Stimulated activated CD4-positive, alpha-beta T cell treated with anti-CD3 and anti-CD28 coated beads, TNF-alpha, amount 100 ng/mL, for 4 hours (primary cell): ENCODE measurements around the gene ZNF845.
A peak's percentile ranks its signal among the peaks of the same experiment; 100 is the strongest.
"Not testable (repeated sequence)": the region's sequence is repeated elsewhere in the genome, so short reads cannot be mapped to it uniquely, and the experiment has no call there.

ENCODE experiments used
- DNase-seq, 3 experiments: peaks; one replicate each; pipeline ENCODE4 v3.0.0-alpha.2; 2020; ENCODE audit warnings: low read depth in 3 of 3

ZNF845 gene

DNA sequence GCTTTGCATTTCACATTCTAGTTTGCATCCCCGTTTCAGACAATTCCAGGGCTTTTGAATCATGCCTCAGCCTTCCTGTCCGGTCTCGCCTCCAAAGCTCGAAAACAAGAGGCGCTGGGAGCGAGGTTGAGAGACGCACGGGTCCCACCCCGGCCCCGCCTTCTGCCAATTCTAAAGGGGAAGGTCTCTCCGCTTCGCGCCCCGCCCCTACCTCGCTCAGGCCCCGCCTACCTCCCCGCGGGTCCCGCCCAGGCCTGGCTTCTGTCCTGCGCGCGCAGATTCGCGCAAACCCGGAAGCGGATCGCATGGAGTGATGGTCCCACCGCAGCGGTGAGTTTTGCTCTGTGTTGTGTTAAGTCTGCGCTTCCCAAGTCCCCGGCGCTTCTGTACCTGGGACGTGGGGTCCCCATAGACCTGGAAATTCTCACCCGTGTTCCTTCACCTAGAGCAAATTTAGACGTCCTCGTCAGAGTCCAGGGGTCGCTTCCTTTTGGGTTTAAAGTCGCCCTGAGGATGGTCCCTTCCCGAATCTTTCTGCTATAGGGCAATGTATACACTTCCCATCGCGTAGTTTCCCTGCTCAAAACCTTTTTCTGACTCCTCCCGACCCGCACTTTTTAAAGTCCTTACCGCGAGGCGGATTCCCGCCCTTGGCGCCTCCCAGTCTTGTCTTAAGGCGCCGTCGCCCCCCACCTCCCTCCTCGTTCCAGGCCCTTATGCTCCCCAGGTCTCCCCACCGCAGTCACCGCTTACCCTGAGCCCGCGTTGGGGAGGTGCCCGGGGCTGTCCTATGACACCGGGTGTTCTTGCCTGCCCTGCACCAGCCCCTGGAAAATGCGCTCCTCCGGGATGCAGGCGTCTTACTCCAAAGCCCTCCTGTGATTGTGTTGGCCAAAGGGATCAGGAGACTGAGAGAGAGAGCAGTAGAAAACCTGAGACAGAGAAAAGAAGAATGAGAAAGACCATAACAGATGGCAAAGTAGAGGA lies at the start of gene ZNF845:
Gene ZNF845 (plus strand): TSS at position 287 of the 987 bp plus-strand sequence. CDS start 7,559 bp downstream, outside the sequence.
- DNase-seq, result peak; percentile 95 to 96 (median 95)

GRCh38 chr19:53285087-53285486 lies 48.5 kb upstream of the ZNF845 start:
- no peak for DNase-seq

- DNase-seq, result no peak
These were observed 42.6 kb upstream of the ZNF845 start for GRCh38 chr19:53290758-53291549.

DNA sequence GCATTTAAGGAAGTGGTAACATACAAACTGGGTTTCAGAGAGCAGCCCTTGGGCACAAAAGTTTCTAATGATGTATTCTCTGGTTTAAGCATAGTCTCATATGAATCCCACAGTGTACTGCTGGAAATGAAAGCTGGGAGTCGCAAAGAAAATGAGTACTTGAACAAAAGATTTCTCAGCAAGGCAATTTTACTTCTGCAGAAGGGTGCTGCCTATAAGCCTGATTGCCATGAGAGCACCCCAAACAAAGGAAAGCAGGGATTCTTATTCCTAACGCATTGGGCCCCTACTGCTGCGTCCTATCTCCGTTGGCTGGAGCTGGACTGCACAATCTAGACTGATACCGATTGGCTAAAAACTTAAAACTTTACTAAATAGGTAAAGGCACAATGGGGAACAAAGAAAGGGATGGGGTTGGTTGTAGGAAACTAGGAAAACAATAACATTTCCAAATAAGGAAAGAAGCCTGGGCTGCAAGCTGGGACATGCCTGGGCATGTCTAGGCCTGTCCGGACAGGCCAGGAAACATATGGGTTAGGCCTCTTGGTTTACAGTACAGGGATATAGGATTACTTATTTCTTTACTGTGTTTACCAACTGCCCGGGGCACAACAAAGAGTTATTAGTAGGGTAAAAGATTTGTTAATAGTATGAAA lies 38.6 kb upstream of the ZNF845 start:
- DNase-seq, result no peak

- not testable (repeated sequence) for DNase-seq
These were observed 32.2 kb upstream of the ZNF845 start for GRCh38 chr19:53301341-53301740.

DNA sequence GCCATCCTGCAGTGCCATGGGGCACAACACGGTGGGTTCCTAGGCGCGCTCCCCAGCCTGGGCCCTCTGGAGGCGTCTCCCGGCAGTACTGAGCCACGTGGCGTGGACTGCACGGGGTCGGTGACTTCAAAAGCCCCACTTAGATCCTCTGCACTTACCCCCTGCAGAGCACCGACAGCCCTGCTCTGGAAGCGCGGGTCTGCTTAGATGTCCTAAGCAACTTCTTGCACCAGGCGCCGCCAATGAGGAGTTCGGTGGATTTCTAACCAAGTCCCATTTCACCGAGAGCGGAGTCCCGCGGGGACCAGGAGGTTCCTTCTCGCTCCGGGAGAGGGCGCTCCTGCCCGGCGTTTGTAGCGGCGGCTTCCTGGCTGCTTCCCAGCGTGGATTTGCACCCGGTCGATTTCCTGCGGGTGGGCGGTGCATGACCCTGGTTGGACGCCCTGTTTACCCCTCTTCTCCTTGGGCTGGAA lies 25.2 kb upstream of the ZNF845 start:
- DNase-seq, result no peak

GRCh38 chr19:53311044-53311443 lies 22.5 kb upstream of the ZNF845 start:
- DNase-seq, result no peak

GRCh38 chr19:53311897-53312296 lies 21.7 kb upstream of the ZNF845 start:
- DNase-seq, result no peak

DNA sequence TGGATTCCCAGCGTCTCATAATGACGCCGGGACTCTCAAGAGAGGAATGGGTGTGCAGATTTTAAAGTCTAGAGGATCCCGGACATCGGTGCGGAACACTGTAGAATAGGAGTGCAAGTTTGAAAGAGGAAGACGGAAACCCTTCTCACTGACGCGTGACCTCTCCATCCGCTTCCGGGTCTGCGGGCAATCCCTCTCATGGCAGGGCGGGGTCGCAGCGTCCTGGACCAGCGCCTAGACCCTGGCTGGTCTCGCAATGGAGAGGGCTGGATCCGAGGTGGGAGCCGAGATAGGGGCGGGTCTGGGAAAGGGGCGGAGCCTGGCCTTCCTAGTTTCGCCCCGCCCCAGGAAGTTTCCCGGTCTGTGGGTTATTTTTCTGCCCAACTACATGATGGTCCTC lies 4.6 kb upstream of the ZNF845 start:
- DNase-seq, result no peak

GRCh38 chr19:53332484-53332883 lies 1.1 kb upstream of the ZNF845 start:
- DNase-seq, result no peak

GRCh38 chr19:53333066-53333462 lies 485 bp upstream of the ZNF845 start:
- peak in 1 of 3 experiments; percentile 9 for DNase-seq

GRCh38 chr19:53344403-53344802 lies 10.9 kb downstream of the ZNF845 start:
- DNase-seq, result not testable (repeated sequence)

DNA sequence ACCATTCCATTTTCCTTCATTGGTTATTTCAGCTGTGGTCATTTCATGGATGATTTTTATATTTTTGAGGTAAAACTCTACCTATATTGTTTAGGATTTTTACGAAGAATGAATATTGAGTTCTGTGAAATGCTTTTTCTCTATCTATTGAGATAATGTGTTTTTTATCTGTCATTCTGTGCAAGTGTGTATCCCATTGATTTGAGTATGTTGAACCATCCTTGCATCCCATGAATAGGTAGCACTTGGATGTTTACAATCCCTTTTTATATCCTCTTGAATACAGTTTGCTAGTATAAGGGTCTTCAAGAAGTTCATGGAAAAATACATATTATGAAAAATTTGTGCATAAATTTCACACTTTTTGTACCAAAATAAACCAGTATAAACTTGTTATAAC lies 22.2 kb downstream of the ZNF845 start:
- no peak for DNase-seq

DNA sequence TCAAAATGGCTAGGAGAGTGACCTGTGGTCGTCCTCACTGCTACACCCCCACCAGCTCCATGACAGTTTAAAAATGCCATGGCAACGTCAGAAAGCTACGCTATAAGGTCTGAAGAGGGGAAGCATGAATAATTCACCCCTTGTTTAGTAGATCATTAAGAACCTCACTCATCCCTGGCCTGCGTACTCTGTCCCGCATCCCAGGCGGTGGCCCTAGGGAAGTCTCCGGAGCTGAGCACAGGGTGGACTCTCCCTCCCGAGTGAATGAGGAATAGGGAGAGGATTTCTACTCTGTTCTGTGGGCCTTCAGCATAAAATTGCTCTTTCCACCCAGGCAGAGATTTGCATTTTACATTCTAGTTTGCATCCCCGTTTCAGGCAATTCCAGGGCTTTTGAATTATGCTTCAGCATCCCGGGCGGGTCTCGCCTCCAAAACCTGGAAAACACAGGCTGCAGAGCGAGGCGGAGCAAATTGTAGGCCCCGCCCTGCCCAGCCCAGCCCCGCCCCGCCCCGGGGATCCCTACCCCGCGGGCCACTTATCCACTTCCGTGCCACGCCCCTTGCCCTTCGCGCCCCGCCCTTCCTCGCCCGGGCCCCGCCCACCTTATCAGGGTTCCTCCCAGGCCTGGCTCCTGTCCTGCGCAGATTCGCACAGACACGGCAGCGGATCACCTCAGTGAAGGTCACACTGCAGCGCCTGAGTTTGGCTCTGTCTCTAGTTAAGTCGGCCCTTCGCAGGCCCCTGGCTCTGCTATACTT lies 24.5 kb downstream of the ZNF845 start:
- no peak for DNase-seq

- DNase-seq, result not testable (repeated sequence)
These were observed 26.5 kb downstream of the ZNF845 start for GRCh38 chr19:53360056-53360455.

GRCh38 chr19:53365134-53365898 lies 31.8 kb downstream of the ZNF845 start, which contains the start of gene ZNF525:
TSS of gene ZNF525 (plus strand) at chr19:53365705. CDS start at chr19:53372282, 6,577 bp downstream.
- peak; percentile 94 to 98 (median 94) for DNase-seq

DNA sequence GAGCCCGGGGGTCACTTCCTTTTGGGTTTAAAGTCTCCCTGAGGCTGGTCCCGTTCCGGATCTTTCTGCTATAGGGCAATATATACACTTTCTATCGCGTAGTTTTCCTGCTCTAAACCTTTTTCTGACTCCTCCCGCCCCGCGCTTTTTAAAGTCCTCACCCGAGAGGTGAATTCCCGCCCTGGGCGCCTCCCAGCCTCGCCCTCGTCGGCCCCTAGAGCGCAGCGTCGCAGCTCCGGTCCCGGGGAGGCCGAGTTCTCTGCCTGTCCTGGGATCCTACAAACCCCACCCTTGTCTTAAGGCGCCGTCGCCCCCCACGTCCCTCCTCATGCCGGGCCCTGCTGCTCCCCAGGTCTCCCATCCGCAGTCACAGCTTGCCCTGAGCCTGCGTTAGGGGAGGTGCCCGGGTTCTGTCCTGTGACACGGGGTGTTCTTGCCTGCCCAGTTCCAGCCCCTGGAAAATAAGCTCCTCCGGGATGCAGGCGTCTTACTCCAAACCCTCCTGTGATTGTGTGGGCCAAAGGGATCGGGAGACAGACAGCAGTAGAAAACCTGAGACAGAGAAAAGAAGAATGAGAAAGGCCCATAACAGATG lies 32.4 kb downstream of the ZNF845 start:
- peak in 1 of 3 experiments; percentile 6 for DNase-seq

DNA sequence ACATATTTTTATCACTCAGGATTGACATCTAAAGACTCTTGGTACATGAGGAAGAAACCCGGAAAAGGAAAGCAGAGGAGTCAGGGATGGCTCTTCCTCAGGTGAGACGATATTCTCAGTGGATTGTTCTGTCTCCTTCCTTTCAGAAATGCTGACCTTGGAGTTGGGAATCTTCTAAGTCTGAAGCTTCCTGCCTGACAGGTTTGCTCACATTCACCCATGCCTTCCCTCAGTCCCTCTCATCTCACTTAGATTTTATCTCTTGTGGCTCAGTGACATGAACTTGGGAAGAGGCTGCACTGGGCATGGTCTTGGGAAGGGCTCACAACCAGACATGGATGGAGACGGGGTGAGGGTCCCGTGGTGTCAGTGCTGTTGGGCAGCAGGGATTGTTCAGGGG lies 38.6 kb downstream of the ZNF845 start:
- DNase-seq, result no peak

DNA sequence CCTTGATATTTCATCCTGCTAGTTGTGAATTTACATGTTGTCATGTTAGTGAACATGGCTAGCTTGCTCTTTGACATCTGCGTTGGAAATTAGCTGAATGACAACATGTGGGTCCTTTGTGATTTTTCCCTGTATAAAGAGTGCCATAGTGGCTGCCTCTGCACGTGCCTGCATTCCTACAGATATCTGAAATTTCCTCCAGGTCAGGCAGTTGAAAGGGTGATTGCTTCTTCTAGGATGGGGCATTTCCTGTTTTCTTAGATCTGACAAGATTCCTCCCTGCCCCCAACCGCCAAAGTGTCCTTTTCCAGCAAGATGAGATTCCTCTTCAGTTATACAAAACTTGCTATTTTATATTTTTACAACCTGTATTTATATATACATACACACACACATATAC lies 40.7 kb downstream of the ZNF845 start:
- no peak for DNase-seq

DNA sequence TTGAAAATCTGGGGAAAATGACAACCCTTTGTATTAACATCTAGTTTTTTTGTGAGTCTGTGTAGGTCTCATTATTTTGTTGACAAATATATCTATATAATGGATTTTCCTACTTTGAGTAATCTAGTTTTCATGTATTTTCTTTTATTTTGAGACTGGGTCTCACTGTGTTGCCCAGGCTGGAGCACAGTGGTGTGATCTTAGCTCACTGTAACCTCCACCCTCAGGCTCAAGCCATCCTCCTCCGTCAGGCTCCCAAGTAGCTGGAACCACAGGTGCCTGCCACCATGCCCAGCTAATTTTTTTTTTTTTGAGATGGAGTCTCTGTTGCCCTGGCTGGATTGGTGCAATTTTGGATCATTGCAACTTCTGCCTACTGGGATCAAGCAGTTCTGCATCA lies 41.2 kb downstream of the ZNF845 start:
- DNase-seq, result no peak
